Activated CD4-positive, alpha-beta T cell treated with anti-CD3 and anti-CD28 coated beads, Interleukin-2, amount 50 U/mL, for 16 hours (primary cell): ENCODE measurements around the gene BLOC1S4.
"Not testable (repeated sequence)": the region's sequence is repeated elsewhere in the genome, so short reads cannot be mapped to it uniquely, and the experiment has no call there.

ENCODE experiments used
- DNase-seq: peaks from one replicate; pipeline ENCODE4 v3.0.0-alpha.2; 2020

BLOC1S4 gene

DNA sequence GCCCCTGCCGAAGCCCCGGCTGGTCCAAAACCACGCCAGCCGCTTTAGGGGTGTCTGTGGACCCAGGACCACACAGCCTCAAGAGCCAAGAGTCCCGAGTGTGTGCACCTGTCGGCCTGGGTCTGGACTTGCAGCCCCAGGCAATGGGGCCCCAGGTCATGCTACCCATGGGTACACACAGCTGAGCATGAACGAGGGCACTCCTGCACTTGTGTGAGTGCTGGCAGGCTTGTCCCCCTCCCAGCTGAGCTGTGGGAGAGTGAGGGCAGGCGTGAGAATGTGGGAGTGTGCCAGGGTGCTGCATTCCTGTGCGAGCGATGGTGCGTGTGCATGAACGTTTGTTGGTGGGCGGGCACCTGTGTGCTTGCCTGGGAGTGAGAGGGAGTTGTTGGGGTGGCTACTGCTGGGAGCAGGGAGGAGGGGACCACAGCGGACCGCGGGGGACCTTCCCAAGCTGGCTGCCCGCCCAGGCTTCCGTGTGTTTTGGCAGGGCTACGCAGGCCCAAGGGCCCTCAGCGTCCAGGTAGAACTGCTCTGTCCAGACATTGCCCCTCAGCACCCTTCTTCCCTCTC, 30.8 kb downstream of the BLOC1S4 start:
- no peak for DNase-seq

DNA sequence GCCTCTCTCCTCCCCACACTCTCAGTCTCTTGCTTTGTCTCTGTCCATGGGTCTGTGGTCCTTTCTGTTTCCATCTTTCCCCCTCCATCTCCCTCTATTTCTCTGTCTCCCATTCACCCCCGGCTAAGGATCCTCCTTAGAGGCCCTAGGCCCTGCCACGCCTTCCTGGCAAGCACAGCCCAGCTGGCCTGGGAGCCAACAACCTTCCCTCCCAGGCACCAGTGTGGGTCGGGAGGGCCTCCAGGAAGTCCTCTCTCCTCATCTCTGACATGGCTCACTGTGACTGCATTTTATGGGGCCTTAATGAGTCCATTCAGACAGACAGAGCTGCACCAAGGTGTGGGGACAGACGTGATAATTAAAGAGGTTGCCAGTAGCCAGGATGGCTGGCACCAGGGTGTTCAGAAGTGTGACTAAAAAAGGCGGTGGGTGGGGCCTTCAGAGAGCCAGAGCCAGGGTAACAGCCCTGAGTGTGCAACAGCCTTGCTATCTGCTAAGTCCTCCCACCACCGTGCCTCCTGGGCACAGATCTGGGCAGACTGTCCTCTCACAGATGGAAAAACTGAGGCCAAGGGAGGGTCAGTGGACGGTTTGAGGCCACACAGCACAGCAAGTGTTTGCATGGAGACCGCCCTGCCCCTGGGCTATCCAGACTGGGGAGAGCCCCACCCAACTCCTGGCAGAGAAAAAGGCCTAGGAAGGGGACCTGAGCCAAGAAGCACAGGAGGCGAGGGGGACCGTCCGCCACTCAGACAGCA, 31.5 kb downstream of the BLOC1S4 start:
- DNase-seq = no peak

DNA sequence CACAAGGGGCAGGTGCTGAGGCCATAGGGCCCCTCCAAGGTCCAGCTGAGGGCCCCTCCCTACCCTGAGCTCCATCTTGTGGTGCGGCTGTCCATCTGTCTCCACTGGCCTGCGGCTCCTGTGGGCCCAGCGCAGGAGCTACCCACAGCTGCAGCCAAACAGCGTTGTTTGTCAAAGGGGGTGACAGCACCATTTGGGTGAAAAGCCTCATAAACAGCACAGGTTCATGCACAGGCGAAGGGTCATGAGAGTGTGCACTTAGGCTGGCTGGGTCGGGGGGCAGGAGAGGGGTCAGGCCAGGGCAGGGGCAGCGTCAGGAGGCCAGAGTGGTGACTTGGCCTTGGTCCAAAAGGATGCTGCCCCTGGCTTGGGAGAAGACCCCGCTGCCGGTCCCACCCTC, 32.3 kb downstream of the BLOC1S4 start:
- no peak for DNase-seq

DNA sequence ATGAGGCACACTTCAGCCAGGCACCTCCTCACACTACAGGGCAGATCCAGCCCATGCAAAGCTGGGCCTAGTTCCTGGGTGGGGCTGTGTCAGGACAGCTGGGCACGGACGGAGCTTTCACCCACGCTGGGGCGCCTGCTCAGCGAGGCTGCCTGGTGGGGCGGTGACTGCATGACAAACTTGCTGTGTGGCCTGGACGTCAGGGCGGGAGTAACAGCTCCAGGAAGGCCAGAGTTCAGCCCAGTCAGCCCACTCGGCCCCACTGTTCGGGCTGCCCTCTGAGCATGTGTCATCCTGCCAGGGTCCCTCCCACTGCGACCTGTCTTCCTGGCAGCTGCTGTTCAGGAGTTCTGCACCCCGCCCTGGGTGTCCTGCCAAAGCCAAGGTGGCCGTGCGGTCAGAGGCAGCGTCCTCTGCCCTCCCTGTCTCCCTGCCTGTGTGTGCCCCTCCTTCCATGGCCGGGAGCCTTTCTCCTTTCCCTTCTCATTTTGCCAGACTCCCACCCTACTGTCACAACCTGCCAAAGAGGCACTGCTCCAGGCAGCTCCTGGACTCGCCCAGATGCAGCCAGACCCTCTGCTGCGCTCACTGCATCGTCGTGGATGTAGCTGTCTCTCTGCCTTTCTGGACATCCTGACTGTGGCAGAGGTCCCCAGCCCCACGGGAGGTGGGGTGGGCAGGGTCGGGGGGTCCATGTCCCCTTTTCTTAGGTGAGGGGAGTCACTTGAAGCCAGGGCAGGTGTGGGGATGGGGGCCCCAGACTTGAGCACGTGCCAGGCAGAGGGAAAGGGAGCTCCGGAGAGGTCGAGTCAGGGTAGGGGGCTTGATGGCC, 33.6 kb downstream of the BLOC1S4 start:
- no peak for DNase-seq

DNA sequence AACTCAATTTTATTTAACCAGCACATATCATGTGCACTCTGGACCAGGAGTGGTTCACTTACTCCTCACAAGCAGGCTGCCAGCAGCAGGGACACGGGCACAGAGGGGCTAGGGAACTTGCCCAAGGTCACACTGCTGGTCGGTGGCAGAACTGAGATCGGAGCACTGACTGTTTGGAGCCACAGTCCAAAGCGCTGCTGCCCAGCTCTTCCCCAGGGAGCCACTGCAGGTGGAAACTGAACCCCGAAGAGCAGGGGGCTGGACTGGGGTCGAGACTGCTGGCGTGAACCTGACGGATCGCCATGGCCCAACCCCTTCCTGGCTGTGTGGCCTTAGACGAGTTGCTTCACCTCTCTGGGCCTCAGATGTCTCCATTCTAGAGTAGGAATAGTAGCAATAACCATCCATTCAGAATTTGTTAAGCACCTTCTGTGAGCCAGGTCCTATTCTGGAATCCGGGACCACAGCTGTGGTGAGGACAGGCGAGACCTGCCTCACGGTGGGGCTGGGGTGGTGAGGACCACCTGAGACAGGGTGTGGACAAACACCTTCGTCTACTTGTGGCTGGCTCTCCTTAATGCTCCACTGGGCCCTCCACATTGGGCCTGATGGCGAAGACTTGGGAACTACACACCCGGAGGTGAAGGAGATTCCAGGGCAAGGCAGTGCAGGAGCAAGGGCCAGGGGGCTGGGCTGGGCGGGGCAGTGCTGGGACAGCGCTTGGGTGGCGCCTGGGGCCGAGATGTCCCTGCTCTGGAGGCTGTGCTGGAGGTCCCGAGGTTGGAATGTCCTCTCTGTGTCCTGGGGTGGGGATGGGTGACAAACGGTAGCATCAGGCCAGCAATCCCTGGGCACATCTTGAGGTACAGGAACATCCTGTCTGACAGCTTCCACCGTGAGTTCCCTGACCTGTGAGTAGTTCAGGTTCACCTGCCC, 34.6 kb downstream of the BLOC1S4 start:
- DNase-seq = no peak

DNA sequence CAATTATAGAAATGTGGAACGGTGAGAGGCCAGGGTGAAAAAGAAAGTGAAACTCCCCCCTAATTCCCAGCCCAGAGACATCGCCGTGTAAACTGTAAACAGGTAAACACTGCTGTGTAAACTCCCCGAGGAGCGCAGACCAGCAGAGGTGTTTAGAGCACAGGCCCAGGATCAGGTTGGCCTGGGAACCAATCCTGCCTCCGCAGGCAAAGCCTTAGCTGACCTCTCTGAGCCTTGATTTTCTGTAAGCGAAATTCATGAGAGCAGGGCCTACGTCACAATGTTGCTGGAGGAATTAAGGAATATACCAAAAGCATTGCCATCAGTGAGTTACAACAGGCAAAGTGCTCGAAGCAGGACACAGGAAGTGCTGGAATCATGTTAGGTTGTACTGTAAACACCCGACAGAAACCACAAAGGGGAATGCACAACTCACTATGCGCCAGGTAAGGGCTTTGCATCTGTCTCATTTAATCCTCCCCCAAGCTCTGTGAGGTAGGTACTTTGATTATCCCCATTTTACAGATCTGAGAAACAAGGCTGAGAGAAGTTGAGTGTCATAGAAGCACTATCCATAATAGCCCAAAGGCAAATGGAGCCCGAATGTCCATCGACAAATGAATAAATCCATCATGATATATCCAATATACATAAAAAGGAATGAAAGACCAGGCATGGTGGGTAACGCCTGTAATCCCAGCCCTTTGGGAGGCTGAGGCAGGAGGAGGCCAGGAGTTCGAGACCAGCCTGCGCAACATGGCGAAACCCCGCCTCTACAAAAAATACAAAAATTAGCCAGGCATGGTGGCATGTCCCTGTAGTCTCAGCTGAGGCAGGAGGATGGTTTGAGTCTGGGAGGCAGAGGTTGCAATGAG, 35.9 kb downstream of the BLOC1S4 start:
- no peak for DNase-seq

DNA sequence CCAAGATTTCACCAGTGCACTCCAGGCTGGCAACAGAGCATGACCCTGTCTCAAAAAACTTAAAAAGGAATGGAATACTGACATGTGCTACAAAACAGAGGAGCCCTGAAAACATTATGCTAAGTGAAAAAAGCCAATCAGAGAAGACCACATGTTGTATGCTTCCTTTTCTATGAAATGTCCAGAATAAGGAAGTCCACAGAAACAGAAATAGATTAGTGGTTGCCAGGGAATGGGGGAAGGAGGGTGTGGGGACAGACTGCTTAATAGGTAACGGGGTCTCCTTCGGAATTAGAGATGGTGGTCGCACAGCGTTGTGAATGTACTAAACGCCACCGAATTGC, 36.5 kb downstream of the BLOC1S4 start:
- no peak for DNase-seq

DNA sequence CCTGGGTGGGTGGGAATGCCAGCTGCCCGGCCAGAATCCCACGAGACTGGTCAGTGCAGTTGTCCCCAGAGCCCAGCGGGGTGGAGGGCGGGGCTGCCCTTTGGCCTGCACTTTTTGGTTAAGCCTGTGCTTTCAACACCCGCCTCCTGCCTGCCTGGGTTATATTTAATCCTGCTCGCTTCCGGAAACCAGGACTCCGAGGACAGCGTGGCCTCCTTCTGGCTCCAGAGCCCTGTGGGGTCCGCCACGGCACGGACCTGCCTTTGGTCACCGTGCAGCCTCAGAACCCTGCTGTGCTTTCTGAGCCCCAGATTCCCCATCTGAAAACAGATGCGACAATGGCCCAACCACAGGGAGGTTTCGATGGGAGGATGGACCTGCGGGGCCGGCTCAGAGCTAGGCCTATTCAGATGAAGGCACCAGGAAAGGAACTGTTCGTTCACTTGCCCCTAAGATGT, 37.2 kb downstream of the BLOC1S4 start:
- no peak for DNase-seq

DNA sequence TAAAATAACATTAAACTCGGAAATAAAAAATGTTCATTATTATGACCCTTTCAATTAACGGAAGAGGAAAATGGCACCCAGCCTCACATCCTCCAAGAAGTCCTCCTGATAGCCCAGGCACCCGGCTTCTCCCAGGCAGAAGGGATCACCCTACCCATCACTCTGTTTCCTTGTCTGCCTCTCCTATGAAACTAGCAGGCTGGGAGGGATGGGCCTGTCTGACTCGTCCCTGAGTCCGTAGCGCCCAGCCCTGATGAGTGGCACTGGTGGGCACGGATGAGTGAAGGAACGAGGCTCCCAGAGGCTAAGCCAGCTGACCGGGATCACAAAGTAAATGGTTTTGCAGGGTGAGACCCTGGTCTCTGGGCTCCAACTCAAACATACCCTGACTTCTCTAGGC, 37.9 kb downstream of the BLOC1S4 start:
- DNase-seq = no peak

DNA sequence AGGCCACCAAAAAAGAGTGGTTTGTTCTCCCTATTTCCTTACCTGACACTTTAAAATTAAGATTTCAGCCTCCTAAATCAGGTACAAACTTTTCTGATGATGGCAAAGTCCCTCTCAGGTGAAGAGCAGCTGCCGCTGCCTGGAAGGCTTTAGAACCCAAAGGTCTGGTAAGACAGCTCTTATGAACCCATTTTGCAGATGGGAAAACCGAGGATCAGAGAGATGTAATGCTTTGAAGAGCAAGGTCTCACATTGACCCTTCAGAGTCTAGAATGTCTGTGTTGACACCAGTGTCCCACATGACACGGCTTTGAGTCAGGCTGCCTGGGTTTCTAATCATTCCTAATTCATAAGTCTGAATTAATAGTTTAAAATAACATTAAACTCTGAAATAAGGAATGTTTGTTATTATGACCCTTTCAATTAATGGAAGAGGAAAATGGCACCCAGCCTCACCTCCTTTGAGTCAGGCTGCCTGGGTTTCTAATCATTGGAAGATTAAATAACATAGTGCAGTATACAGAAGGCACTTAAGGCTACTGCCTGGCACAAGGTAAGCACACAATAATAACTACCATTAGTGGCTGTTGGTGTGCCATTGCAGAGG, 38.6 kb downstream of the BLOC1S4 start:
- no peak for DNase-seq

DNA sequence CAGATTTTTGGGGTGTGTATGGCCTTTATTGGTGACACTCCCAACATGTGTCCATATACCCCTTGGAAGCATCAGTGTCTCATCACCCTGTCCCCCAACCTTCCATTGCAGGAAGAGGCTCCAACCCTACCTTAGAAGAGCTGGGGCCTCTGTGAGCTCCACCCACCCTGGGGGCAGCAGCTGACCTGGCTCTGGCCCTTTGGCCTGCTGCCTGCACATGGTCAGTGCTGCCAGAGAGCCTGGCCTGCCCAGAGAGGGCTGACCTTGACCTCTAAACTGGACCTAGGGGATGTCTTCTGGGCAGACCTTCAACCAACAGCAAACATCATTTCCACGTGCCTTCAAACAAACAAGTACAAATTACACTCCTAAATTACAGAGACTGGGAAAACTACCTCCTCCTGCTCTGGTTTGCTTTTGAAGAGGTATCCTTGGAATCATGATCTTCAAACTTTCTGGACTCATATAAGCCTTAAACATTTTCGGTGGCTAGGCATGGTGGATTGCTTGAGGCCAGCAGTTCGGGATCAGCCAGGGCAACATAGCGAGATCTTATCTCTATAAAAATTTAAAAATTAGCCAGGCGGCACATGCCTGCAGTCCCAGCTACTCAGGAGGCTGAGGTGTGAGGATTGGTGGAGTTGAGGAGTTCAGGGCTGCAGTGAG, 39.2 kb downstream of the BLOC1S4 start:
- DNase-seq = no peak

DNA sequence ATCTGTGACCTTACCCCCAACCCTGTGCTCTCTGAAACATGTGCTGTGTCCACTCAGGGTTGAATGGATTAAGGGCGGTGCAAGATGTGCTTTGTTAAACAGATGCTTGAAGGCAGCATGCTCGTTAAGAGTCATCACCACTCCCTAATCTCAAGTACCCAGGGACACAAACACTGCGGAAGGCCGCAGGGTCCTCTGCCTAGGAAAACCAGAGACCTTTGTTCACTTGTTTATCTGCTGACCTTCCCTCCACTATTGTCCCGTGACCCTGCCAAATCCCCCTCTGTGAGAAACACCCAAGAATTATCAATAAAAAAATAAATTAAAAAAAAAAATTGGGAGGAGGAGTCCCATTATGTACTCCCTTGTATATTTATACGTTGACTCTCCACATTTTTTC, 40.4 kb downstream of the BLOC1S4 start:
- DNase-seq = not testable (repeated sequence)

DNA sequence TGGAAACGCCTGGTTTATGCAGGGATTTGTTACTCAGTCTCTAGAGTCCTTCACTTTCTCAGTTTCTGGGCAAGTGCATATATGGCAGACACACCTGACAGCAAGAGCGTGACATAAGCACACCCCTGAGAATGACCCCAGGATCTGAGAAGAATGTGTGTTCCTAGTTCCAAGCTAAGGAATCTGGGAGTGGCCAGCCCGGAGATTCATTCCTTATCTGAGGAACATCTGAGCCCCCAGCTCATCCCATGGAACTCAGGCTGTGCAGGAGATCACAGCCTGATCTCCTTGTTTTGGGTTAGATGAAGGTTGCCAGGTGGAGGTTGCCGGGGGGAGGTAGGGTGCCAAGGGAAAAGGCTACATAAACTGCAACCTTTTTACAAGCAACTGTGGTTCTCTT, 42.8 kb downstream of the BLOC1S4 start:
- no peak for DNase-seq

DNA sequence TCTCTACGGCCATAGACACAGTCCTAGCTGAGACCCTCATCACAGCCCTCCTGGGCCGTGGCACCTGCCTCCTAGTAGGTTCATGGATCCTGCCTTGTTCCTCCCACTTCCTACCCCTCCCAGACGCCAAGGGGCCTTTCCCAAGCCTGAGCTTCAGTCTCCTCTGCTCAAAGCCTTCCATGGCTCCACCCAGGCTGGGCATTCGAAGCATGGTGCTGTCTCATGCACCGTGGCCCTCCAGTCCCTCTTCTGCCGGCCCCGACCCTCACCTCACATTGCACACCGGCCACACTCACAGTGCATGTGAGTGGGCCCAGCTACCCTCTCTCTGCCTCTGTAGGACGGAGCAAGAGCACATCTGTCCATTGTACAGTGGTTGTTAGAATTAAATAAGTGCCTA, 44.9 kb downstream of the BLOC1S4 start:
- no peak for DNase-seq

DNA sequence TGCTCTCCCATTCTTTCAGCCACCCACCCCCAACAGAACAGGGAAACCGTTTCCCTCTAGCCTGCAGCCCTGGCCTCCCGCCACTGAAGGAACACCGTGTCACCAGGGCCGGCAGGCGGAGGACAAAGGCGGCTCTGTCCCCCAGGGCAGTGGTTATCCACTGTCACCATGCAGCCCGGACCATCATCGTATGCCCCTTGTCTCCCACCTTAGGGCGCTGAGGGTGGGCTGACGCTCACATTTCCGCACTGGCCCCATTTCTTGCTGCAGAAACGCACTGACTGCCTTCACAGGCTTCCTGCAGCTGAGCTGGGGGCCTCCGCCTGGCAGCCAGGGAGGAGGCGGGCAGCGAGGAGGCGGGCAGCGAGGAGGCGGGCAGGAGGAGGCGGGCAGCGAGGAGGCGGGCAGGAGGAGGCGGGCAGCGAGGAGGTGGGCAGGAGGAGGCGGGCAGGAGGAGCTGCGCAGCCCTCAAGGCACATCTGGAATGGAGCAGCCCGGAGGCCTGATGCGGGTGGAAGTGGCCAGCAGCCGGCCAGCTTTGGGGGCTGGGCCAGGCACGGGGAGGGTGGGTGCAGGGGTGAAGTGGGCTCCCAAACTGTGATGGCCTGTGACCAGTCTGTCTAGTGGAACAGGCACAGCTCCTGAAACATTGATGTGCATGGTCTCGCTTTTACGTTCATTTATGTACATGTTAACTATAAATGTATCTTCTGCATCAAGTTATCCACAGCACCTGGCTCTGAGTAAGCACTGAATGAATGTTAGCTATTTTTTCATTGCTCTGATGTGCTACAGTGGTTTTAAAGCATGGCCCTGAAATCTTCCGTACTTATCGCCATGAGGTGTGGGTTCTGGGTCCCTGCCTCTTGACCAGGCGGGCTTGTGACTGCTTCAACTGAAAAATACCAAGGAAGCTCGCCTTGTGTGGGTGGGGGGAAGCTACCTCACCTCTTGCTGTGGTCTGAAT, 46.0 kb downstream of the BLOC1S4 start:
- DNase-seq = no peak

DNA sequence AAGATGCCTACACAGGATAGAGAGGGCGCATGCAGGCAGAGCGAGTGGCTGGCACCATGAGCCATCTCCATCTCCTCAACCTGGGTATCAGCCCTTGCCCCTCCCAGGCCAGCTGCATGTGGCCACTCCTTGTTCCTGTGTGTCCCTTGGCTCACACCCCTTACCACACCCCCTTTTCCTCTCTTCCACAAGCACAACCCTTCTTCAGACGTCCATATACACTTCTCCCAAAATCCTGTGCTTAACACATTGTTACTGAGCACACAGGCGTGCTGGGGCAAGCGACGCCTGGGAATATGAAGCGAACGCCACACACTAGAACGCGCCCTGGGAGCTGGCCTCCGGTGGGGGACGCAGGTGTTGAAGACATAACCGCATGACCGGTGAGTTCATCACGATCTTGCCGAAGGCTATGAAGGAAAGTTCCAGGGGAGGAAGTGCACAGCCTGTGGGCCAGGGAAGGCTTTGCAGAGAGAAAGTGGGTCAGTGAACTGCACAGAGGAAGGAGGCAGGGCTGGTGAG, 47.4 kb downstream of the BLOC1S4 start:
- no peak for DNase-seq

DNA sequence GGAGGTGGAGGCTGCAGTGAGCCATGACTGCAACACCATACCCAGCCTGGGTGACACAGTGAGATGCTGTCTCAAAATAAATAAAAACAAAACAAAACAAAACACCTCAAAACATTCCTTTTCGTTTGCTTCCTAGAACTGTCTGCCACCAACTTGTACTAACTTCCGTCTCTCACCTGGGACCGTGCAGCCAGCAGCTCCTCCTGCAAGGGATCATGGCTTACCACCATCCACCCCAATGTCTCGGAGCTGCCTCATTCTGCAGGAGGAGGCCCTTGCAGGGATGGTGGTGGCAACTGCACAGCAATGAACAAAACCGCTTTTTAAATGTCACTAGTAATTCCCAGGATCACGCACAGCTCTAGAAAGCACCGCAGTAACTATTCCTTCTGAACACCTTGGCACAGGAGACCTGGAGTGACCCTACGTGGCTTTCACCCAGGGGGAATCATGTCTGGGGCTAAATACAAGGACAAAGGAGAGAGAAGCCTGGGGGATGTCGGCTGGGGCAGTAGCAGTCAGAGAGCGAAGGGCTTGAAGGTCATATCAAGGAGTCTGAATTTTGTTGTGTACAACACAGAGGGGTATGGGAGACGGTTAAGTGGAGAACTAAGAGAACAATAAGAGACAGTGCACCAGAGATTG, 49.1 kb downstream of the BLOC1S4 start:
- no peak for DNase-seq

DNA sequence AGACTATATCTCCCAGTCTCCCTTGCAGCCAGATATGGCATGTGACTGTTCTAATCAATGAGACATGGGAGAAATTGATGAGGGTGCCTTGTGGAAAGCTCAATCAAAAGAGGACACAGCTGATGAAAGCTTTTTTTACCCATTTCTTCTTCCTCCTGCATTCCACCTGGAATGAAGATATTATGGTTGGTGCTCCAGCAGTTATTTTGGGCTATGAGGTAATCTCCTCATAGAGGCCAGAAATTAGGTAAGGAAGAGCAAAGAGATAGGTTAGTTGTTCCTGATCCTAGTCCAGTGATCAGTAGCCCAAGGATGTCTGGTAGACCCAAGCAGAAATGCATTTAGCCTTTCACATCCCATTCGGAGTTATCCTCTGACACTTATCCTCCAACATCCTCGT, 49.7 kb downstream of the BLOC1S4 start:
- DNase-seq = no peak
